Gastrocnemius medialis (tissue), 4 donors: ENCODE data around the gene RYR2.

Experiments
- POLR2A ChIP-seq, 2 donors: fragments of 450-650 bp; IDR thresholded peaks; one replicate each; pipeline ENCODE4 v1.6.1; 2017; ENCODE audit warnings: antibody characterized with exemption in 2 of 2, mild to moderate bottlenecking in 2 of 2, moderate library complexity in 2 of 2
- TF ChIP-seq, protein P1 (sequence below), 5 experiments: fragments of 450-650 bp in 3 of 5; fragments of 200-600 bp in 2 of 5; sonication (generic) in 2 of 5; IDR thresholded peaks in 4 of 5; conservative IDR thresholded peaks in 1 of 5; 1 replicate in 4 of 5; 2 replicates in 1 of 5; pipeline ENCODE4 v1.5.1; 2016 to 2019; ENCODE audit warnings: antibody characterized with exemption in 5 of 5, mild to moderate bottlenecking in 3 of 5, moderate library complexity in 3 of 5

DNA sequence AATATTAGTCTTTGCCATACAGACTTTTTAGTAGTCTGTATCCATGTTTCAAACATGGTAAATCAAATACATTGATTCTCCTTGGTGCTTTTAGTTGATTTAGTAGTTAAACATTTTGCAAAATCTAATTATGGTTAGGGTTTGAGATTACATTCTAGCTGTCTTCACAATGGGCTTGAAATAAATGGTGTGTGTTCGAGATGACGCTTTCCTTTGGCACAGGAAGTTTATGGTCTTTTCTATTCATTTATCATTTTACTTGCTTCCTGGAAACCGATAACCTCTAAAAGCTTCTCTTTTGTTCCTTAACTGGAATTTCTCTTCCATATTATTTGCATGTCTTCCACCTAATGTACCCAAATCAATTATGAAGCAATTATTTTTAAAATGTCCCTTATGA lies 810.4 kb downstream of the RYR2 start:
- TF ChIP-seq, protein P1, sequence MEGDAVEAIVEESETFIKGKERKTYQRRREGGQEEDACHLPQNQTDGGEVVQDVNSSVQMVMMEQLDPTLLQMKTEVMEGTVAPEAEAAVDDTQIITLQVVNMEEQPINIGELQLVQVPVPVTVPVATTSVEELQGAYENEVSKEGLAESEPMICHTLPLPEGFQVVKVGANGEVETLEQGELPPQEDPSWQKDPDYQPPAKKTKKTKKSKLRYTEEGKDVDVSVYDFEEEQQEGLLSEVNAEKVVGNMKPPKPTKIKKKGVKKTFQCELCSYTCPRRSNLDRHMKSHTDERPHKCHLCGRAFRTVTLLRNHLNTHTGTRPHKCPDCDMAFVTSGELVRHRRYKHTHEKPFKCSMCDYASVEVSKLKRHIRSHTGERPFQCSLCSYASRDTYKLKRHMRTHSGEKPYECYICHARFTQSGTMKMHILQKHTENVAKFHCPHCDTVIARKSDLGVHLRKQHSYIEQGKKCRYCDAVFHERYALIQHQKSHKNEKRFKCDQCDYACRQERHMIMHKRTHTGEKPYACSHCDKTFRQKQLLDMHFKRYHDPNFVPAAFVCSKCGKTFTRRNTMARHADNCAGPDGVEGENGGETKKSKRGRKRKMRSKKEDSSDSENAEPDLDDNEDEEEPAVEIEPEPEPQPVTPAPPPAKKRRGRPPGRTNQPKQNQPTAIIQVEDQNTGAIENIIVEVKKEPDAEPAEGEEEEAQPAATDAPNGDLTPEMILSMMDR (IDR thresholded peaks at IDR 0.05 in 4 of 5, conservative IDR thresholded peaks at IDR 0.05 in 1 of 5): no peak
- no peak for TF ChIP-seq POLR2A (IDR thresholded peaks at IDR 0.05)
